Retina (tissue), 1 donor: ENCODE measurements around the gene BABAM2.
"Not testable (repeated sequence)": the region's sequence is repeated elsewhere in the genome, so short reads cannot be mapped to it uniquely, and the experiment has no call there.

Experiments used
- DNase-seq: peaks from one replicate; pipeline ENCODE4 v3.0.0-alpha.2; 2016

The BABAM2 gene

DNA sequence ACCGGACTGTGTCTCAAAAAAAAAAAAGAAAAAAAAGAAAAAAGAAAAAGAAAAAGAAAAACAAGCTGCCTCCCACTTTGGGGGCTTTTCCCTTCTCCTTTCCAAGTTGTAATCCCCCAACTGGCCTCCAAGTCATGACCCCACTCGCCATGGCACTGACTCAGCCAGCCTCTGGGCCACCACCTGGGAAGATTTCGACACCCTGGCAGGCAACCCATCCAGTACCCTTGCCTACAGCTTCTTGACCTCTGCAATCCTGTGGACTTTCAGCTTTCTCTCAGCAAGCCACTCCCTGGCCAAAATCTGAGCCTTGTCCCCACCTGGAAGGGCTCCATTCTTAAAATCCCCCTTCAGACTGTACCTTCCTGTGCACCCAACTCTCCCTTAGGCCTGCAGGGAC is 479.8 kb downstream of the BABAM2 start:
- no peak for DNase-seq

DNA sequence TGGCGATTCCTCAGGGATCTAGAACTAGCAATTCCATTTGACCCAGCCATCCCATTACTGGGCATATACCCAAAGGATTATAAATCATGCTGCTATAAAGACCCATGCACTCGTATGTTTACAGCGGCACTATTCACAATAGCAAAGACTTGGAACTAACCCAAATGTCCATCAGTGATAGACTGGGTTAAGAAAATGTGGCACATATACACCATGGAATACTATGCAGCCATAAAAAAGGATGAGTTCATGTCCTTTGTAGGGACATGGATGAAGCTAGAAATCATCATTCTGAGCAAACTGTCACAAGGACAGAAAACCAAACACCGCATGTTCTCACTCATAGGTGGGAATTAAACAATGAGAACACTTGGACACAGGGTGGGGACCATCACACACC is 481.2 kb downstream of the BABAM2 start:
- not testable (repeated sequence) for DNase-seq

DNA sequence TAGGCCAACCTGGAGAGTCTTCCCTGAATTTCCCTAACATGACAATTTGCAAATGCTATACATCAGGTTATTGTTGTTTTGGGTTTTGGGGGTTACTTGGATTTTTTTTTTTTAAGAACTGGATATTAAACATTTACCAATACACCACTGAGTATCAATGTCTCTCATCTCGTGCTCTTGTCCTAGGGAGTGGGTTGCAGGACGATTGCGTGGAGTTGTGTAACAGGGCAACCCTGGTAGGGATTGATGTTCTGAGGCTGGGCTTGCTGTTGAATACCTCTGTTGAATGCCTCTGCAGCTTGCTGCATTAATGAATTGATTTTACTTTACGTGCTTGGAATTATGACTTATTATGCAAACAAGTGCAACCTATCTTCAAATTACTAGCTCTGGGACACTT is 483.3 kb downstream of the BABAM2 start:
- DNase-seq: no peak

DNA sequence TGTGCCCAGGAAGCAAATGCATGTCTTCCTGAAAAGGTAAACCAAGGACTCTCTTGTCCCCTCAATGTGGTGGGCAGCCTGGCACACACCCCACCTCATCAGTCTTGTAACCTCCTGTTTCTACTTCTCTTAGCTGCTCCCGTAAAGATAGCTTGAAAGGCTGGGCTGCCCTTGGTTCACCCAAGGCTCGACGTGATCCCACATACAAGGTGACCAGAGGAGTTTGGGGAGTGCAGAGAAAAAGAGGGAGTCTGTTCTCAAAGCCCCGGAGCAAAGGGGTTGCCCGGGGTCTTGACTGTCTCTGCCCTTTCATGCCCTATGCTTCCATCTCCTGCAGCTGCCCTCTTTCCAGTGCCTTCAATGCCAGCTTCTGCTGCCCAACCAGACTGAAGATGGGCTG is 483.8 kb downstream of the BABAM2 start:
- DNase-seq: no peak

DNA sequence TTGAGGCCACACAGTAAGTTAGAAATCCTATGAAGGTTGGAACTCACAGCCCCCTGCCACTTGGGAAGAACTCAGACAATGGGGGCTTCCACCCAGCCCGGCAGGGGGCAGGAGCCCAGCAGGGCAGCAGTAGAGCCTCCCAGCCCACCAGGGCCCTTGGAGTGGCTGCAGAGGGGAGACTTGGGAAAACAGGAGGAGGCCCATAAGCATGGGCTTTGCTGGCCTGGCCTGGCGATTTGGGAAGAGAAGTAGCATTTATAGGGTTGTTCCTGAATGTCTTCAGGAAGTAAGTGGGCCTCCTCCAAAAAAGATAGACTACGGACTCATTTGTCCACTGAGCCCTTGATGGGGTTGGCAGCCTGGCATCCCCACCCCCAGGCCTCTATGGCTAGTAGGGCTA is 484.7 kb downstream of the BABAM2 start:
- no peak for DNase-seq

DNA sequence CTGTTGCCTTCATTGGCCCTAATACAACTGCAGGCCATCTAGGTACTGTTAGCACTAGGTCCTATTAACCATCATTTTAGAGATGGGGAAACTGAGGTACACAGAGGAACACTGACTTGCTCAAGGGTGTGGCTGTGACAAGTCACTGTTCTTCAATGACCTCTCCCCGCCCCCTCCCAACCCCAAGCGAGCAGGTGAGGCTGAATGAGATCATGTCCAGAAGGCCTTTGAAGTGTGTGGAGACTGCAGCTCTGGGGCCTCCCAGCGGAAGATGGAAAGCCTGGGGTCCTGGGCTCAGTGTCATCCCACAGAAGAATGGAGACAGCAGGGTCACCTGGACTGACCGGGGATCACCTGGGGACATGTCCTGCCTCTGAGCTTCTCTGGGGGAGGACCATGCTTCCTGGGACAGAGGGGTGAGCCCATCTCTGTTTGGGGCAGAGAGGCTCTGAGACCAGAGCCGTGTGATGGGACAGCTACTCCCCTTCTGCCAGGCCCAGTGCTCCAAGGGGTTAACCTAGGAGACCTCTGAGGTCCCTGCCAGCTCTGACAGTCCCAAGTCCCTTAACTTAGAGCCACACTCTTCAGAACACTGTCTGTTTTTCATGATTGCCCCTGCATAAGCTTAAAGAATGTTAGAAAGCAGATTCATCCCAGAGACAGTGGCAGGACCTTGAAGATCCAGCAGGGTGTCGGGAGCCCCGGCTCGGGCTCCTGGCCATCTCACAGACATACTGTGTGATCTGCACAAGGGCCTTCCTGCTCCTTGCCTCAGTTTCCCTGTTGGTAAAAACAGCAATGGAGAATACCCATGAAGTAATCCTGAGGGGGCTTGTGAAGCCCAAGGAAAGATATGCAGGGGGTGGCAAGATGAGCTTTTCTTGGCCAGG is 485.5 kb downstream of the BABAM2 start:
- no peak for DNase-seq

DNA sequence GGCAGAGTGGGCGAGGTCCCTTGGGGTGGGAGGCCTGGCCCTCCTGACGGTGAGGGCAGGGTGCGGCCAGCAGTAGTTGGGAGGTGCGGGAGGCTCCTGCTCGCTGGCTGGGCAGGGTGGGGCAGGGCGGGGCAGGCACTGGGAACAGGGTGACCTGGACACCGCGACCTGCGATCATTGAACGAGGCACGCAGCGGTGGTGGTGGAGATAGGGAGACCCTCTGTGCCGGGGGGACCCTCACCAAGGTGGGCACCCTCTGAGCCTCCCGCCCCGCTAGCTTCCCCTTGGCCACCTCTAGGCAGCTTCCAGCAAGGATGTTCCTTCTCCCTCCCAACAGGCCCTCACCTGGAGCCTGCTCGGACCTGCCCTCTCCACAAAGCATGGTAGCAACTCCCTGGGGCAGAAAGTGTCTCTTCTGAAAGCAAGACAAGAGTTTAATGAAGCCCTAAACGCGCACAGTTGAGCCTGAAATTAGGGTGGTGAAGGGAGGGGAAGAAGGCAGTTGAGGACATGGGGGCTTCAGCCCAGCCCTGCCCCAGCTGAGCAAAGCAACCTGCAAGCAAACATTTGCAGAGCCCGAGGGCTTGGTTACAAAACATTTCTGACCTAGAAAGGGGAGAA is 486.8 kb downstream of the BABAM2 start:
- DNase-seq: no peak

DNA sequence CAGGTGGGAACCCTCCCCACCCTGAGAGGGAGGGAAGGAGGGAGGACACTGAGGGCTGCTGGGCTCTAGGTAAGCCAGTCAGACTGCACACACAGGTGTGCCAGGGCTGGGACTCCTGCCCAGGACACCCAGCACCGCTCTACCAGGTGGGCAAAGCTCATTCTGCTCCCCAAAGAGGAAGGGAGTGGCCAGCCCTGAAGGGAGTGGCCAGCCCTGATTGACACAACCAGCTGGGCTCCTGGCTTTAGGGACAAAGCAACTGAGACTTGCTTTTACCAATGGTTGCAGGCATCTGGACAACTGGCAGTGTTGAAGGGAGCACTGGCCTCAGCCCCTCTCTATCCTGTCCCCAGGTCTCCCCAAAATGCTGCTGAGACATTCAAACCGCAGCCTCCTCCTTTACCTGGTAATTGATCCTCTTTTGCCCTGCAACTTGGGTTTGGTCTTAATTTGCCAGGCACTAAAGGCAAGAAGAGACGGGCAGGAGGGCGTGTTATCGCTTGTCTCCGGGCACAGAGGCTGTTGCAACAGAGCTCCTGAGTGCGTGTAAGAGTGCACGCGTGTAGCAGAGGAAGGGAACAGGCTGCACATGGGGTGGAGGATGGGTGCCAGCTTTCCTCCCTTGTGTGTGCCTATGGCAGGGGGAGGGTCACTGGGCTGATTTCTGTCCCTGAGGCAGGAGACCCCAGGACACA is 487.6 kb downstream of the BABAM2 start:
- DNase-seq: no peak

DNA sequence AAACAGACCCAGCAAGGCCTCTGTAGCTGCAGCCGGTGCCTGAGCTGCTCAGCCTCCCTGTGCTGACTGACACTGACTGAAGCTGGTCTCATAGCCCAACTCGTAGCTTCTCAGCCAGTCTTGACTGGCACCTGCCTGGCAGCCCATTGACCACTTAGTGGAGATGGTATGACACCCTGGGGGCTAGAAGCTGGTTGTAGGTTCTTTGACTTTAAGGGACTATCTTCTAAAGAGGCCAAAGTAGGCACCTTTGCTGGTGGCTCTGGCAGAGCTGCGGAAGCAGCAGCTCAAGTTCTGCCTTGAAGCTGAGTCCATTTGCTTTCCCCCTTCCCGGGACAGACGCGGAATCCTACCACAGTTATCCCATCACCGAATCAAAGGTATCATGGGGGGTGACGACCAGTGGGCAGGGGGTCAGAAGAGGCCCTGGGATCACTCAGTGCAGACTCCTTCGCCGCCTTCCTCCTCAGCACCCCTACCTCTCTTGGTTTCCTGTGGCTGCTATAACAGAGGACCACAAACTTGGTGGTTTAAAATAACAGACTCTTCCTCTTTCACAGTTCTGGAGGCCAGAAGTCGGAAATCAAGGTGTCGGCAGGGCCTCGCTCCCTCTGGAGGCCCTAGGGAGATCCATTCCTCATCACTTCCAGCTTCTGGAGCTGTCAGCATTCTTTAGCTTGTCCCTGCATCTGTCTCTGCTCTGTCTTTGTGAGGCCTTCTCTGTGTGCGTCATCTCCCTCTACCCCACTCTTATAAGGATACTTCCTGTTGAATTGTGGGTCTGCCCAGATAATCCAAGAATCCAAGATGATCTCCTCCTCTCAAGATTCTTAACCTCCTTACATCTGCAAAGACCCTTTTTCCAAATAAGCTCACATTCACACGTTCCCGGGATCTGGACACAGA is 488.4 kb downstream of the BABAM2 start:
- no peak for DNase-seq

DNA sequence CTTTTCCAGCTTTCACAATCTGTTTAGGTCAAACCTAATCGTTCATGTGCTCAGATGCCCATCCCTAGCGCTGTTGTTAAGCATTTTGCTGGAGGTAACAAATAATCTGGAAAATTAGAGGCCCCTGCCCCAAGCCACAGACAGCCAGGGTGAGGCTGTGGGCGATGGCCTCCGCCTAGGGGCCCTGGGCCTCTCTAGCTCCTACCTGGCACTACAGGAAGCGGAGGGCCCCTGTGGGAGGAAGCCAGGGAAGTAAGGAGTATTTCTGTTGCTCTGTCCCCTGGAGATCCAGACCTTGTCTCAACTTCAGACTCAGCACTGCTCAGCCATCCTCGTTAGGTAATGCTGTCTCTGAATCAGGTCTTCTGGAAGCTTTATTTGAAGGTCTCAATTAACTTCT is 489.7 kb downstream of the BABAM2 start:
- no peak for DNase-seq

DNA sequence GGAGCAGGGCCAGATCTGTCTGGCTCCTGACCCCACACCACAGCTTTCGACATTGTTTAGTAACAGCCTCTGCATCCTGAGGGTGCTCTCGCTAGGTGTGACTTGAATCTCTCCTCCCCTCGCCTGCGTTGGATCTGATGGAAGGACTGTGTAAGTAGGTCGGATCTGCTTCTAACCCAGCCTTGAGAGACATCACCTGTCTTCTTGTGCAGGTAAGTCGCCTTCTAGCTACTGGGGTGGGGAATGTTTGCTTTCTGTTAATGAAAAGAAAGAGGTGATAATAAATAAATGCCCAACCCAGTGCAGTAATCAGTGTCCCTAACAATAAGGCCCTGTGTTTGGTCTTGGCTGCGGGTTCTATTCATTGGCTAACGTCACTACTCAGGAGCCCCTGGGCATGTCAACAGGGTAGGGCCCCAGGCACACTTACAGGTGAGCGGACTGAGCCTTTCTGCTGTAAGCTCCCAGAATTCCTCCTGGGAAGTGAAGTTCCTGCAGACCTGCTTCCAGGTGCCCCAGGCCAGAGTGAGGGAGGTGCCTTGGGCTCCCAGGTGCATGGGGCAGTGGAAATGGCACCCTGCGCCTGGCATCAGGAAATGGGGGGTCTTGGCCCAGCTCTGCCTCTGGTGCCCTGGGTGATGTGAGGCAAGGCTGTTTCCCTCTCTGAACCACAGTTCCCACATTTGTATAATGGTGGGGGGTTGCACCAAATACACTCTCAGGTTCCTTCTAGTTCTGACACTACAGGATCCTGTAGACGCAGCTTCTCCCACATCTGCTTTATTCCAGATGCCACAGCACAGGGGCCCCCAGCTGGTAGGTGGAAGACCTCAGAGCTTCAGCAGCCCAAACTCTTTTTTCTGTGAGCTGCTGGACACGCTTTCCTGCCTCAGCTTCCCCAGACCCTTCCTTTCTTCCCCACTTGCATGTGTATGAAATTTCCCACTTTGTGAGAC is 491.0 kb downstream of the BABAM2 start:
- DNase-seq: no peak

DNA sequence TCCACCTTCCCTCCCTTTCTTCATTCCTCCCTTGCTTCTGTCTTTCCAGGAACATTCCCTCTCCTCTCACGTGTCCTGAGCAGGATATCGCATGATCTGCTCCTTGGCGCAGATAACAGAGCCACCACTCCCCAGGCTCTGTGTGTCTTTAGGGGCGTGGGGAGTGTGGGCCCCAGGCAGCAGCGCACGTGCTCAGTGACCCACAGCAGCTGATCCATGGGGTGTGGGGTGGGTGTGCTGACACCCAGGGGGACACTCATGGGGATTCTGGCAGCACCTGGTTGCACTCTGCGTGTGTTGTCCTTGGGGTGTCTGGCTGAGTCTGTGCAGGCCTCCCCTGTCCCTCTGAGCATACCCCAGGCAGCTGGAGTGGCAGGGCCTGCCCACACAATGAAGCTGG is 492.2 kb downstream of the BABAM2 start:
- no peak for DNase-seq

DNA sequence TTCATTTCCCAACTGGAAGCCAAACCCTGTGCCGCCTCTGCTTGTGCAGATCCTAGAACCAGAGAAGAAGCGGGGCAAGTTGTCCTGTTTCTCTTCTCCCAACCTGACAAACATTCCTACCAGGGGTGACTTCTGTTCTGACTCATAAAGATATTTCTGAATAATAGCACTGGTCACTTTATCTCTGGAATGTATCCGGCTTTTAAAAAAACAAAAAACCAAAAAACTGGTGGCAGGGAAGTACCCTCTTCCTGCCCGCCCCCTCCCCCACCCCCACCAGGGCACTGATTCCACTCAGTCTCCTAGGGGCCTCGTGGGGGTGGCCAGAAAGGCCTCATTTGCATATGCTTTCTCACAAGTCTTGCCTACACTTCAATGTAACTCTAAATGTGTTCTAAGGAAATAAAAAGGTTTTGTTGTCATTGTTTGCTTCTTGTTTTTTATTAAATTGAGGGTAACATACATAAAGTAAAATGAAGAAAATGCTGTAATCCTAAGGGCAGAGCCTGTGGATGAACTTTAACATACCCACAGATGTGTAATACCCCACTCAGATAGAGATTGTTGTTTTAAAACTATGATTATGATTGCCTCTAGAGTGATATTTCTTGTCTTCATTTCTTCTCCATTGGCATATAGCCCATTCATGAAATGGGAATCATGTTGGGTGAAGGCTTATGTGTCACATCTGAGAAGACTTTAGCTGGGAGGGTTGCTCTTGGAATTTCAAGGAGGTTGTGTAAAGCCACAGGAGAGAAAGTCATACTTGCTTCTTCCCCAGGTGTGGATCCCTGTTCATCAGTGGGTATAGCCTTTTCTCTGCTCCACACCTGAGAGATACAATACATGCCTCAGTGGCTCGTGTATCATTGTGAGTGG is 496.8 kb downstream of the BABAM2 start:
- DNase-seq: no peak
